HG03095 (cell line): ENCODE results near the gene ZNF506.
"Not testable (repeated sequence)": the region's sequence is repeated elsewhere in the genome, so short reads cannot be mapped to it uniquely, and the experiment has no call there.

Source experiments
- ATAC-seq: cut with Tn5 transposase; IDR thresholded peaks from one replicate; pipeline ENCODE4 v1.9.1; 2021; ENCODE audit warnings: moderate library complexity; ENCODE audit not compliant: unreplicated experiment

ZNF506 gene

GRCh38 chr19:19745496-19746285 is 75.9 kb downstream of the ZNF506 start:
- no peak for ATAC-seq

- ATAC-seq: no peak
Observed at GRCh38 chr19:19744641-19745040, 76.9 kb downstream of the ZNF506 start.

- not testable (repeated sequence) for ATAC-seq
Observed at GRCh38 chr19:19743921-19744320, 77.6 kb downstream of the ZNF506 start.

- ATAC-seq: no peak
Observed at GRCh38 chr19:19743176-19743575, 78.4 kb downstream of the ZNF506 start.

GRCh38 chr19:19742773-19743172 is 78.8 kb downstream of the ZNF506 start:
- no peak for ATAC-seq
